Occipital lobe (tissue), 2 donors: ENCODE results near the gene TREX2. TPM values are rescaled to one million over a fixed set of nuclear protein-coding genes. Genes with fewer than 3 reads are reported as not detected.

Source experiments
- small RNA-seq: library from RNA; depleted of rRNA; stranded (forward); fragments of <200 nt; gene quantifications from one replicate; pipeline ENCODE3, GENCODE V24; 2014
- total RNA-seq: library from RNA; depleted of rRNA; stranded (reverse); fragments of >200 nt; gene quantifications from one replicate; pipeline ENCODE4 v1.2.3, GENCODE V29; 2014

TREX2 gene
- total RNA-seq, 1 donor from 2014 or later: not detected

Small RNAs within 50 kb of the gene (small RNA-seq; reads per million reads assigned to genes)
- not detected for gene RN7SL667P

Other genes with a start within 250 kb of the TREX2 start
- gene PNMA6F, start 124.3 kb downstream of the TREX2 start, total RNA-seq: 0.16 TPM
- gene ZNF275, start 111.9 kb downstream of the TREX2 start, total RNA-seq: 7.8 TPM
- not detected for gene PNMA6E, start 44.7 kb downstream of the TREX2 start, total RNA-seq
- gene ZFP92, start 34.6 kb downstream of the TREX2 start, total RNA-seq: 1.9 TPM
- 8.3 TPM for gene HAUS7, start 24.5 kb upstream of the TREX2 start, total RNA-seq
- 1.9 TPM for gene BGN, start 48.9 kb upstream of the TREX2 start, total RNA-seq
- gene ATP2B3, start 71.6 kb upstream of the TREX2 start, total RNA-seq: 7.2 TPM
- 17.3 TPM for gene CCNQ, start 153.1 kb upstream of the TREX2 start, total RNA-seq
- 1.7 TPM for gene DUSP9, start 201.1 kb upstream of the TREX2 start, total RNA-seq
- 27.5 TPM for gene PNCK, start 227.8 kb upstream of the TREX2 start, total RNA-seq
- 11.4 TPM for gene SLC6A8, start 241.9 kb upstream of the TREX2 start, total RNA-seq